NCI-H748 (cell line): ENCODE data around the gene KIAA0825.

Experiments
- DNase-seq: peaks from one replicate; lab custom pipeline; 2025; ENCODE audit not compliant: unreplicated experiment; lab: John Stamatoyannopoulos, UW

KIAA0825 gene

GRCh38 chr5:94442076-94442475, 176.3 kb downstream of the KIAA0825 start:
- DNase-seq: no peak

GRCh38 chr5:94440015-94440414, 178.4 kb downstream of the KIAA0825 start:
- peak; percentile 75 for DNase-seq

DNA sequence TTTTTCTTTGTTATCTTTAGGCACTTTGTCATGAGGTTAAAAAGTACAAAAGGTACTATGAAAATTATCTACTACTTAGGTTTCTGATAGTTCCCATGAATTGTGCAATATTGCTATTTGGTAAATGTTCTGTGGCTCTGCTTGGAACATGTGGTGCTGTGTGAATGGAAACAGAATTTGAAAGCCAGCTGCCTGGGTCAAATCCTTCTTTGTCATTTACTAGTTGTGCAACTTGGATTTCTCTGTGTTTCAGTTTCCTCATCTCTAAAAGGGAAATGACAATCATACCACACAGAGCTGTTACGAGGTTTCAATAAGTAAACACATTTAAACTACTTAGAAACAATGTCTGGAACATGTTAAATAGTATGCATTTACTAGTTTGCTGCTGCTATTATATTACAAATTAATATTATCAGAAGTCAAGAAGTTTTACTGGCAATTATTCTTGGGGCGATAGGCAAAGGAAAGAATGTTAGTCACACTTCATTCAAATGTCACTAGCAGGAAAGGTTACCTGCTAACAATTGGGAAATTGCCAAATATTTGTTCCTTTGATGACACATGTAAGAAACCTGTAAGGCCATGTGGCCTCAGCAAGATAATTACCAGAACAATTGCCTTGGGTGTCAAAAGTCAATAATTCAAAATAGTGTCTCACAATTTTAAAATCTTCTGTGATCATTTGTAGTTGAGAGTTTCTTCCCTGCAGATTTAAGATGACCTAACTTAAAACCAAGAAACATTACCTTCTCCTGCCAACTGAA, 184.8 kb downstream of the KIAA0825 start:
- peak; percentile 44 for DNase-seq

- peak; percentile 6 for DNase-seq
Measured at GRCh38 chr5:94432499-94432898, 185.9 kb downstream of the KIAA0825 start.

GRCh38 chr5:94431696-94432095, 186.7 kb downstream of the KIAA0825 start:
- no peak for DNase-seq

- no peak for DNase-seq
Measured at GRCh38 chr5:94429566-94429965, 188.8 kb downstream of the KIAA0825 start.

- no peak for DNase-seq
Measured at GRCh38 chr5:94425396-94425795, 193.0 kb downstream of the KIAA0825 start.

DNA sequence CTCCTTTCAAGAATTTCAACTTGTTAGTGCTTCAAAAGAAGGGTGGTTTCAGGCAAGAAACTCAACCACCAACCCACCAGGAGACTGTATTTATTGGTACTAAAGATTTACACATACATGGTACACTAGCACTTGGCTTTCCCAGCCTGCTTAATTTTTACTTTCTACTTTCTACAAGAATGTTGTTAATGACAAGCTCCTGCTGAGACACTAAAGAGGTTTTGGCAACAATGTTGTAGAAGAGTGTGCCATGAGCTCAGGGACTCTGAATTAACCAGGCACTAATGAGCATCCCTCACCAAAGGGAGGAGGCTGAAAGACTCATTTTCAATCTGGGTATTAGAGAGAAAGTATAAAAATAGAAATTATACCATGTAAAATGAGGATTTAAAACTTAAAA, 195.0 kb downstream of the KIAA0825 start:
- DNase-seq: no peak

GRCh38 chr5:94422812-94423211, 195.6 kb downstream of the KIAA0825 start:
- DNase-seq: peak; percentile 30

DNA sequence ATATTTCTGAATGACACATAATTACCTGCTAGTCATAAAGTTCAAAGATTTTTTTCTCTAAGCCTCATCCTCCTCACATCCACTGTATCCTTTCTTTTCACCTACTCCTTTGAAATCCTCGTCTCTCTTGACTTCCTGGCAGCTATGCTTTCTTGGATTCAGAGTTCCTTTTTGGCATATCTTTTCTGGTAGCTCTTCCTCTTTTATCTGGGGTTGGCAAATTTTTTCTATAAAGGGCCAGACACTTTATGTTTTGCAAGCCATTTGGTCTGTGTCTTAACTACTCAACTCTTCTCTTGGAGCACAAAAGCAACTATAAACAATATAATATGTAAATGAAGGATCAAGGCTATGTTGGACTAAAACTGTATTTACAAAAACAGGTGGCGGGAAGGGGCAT, 197.5 kb downstream of the KIAA0825 start:
- DNase-seq: no peak

GRCh38 chr5:94415798-94416197, 202.6 kb downstream of the KIAA0825 start:
- DNase-seq: no peak

GRCh38 chr5:94409440-94409839, 209.0 kb downstream of the KIAA0825 start:
- DNase-seq: no peak

DNA sequence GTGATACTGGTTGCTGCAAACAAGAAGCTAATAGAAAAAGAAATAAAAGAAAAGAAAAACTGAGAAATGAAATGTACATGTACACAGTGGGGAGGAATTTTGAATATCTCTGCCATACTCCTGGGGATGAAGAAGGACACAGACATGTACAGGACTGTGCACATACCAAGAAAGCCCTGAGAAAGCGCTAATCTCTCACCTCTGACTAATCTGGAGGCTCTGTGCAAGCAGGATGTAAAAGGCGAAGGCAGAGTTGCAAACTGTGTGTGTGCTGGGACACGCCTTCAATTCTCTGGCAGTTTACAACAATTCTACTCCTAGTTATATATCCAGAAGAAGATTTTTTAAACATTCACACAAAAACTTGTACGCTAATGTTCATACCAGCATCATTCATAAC, 211.4 kb downstream of the KIAA0825 start:
- no peak for DNase-seq

DNA sequence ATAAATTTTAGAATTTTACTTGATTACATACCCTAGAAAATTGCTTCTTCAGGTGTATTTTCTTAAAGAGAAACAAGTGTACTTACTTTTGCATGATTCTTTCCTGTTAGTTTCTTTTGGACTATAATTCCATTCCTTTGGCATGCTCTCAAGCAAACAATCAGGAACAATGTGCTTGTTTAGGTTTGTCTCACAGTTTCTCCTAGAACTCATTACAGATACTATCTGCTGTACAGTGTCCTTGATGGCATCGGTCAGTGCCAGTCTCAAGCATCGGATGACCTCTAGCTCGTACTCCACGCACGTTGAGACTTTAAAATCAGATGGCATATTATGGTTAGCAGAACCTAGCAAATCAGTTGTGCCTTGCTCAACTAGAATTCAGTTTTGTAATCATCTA, 214.9 kb downstream of the KIAA0825 start:
- no peak for DNase-seq

GRCh38 chr5:94402096-94402495, 216.3 kb downstream of the KIAA0825 start:
- no peak for DNase-seq

DNA sequence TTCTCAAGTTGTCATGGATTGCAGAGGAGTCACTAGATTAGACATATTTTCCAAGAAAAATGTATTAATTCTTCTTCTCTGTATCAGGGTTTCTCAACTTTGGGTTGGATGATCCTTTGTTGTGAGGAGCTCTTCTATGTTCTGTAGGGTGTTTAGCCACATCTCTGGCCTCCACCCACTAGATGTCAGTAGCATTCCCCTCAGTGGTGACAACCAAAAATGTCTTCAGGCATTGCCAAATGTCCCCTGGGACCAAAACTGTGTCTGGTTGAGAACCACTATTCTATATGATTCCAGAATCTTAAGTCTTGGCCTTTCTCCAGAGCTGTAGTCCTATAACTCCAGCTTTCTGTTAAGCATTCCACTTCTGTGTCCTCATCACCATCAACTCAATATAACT, 220.9 kb downstream of the KIAA0825 start:
- no peak for DNase-seq

GRCh38 chr5:94396687-94397086, 221.7 kb downstream of the KIAA0825 start:
- no peak for DNase-seq

GRCh38 chr5:94395468-94395867, 222.9 kb downstream of the KIAA0825 start:
- no peak for DNase-seq

DNA sequence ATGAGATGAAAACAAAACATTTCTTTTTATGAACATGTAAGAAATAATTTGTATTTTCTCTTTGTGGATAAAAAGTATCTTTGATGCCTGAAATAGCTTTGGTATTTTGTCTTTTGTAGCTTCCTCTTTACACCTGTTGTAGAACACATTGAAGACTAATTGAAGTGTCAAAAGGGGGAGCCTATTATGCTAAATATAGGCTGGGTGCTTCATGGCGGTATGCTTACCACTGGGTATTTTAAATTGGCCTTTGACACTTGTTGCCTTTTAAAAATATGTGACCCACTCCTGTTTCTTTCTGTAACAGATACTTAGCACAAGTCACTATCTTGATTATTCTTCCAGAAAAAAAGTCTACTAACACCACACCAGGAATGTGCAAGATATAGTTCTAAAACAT, 226.4 kb downstream of the KIAA0825 start:
- DNase-seq: peak; percentile 25

DNA sequence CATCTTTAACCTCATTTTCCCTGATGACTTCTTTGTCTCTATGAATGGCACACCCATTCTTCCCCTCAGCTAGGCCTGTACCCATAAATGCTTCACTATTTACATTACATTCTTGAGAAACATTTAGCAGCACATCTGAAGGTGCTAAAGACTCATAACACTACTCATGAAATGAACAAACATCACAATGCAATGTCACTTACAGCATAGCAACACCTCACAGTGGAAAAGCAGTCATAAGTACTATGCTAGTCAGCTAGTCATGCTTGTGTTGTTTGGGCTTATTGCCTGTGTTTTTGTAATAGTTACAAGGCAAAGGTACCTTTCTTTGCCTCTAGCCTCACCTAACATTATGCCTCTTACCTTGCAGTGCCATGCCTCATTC, 228.9 kb downstream of the KIAA0825 start:
- DNase-seq: no peak

DNA sequence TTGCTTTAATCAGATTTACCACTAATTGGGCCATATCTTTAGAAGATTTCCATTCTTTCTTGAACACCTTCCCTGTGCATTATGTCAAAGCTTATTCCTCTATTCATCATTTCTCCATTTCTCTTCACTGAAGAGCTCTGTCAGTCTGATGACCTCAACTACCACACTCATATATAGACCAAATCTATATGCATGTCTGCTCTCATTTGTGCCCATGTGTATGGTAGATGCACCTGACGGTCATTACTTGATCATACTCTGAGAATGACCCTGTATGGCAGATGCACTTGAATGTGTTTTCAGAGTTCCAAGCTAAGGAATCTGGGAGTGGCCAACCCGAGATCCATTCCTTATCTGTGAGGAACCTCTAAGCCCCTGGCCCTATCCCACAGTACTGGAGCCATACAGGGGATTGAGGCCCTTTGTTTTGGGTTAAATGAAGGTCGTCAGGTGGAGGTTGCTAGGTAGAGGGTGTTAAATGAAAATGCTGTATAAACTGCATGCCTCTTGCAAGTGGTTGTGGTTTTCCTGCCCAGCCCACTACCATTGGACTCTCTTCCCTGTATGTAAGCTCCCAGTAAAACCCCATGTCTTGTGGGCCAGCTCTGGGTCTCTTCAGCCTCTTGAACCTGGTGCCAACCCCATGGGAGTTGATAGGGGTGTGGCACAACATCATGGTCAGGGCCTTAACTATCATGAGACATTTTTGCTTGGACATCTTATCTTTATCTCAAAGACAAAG, 229.5 kb downstream of the KIAA0825 start:
- DNase-seq: no peak

DNA sequence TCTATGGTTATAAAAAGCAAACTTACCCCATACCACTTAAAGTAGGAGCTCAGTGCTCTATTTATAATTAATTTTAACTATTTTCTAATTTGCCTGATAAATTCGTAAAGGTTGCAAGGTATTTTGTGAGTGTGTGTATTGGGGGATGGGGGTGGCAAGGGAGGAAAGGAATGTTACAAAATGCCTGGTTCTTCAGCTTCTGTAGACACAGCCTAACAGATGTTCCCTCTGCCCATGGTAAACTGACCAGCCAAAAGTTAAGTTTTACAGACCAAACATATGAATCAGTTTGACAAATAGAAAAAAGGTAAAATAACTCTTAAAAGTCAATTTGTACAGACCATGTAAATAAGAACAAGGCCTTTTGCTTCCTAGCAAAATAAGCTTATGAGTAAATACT, 232.6 kb downstream of the KIAA0825 start:
- no peak for DNase-seq

DNA sequence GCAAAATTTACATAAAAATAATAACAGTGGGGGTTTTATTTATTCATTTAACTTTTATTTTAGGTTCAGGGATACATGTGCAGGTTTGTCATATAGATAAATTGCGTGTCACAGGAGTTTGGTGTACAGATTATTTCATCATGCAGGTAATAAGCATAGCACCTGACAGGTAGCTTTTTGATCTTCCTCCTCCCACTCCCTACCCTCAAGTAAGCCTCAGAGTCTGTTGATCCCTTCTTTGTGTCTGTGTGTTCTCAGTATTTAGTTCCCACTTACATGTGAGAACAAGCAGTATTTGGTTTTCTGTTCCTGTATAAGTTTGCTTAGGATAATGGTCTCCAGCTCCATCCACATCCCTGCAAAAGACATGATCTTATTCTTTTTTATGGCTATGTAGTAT, 240.3 kb downstream of the KIAA0825 start:
- peak; percentile 9 for DNase-seq
